CD4-positive, alpha-beta T cell treated with Interferon gamma for 1 hour (primary cell): Measurements from ENCODE around the gene KCNQ1OT1.
"Not testable (repeated sequence)": the region's sequence is repeated elsewhere in the genome, so short reads cannot be mapped to it uniquely, and the experiment has no call there.

ENCODE experiments used
- DNase-seq: peaks from one replicate; pipeline ENCODE4 v3.0.0-alpha.2; 2020

Gene KCNQ1OT1

DNA sequence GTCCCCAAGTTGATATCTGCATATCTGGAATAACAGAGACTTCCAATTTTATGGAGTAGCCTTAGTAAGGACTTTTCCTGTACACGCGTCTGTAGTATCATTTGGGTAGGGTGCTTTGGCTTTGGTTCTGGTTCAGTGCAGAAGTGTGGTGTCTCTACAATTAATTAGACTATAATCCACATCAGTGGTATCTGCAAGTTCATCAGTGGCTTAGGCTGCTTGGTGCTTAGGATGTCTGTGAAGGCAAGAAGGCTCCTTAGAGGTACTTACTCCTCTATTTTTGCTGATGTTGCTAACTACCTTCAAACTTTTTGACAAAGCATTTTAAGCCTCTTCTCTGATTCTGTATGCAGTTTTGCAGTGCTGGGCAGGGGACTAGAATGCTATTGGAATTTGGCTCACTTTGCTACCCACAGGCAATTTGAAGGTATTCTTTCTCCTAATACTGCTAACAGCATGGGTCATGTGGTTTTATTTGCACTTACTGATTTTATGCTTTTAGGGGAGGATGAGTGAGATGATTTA lies 49.4 kb downstream of the KCNQ1OT1 start:
- DNase-seq, result no peak

DNA sequence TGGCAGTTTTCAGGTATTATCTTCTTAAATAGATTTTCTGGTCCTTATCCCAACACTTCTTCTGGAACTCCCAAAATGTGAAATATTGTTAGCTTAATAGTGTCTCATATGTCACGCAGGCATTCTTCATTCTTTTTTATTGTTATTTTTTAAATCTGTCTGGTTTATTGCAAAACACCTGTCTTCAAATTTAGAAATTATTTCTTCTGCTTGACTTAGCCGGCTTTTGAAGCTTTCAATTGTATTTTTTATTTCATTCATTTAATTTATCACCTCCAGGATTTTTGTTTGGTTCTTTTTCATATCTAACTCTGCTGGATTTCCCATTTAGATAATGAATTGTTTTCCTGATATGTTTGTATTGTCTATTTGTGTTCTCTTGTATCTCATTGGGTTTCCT lies 49.9 kb downstream of the KCNQ1OT1 start:
- DNase-seq, result no peak

GRCh38 chr11:2649400-2649799 lies 50.4 kb downstream of the KCNQ1OT1 start:
- DNase-seq, result no peak

DNA sequence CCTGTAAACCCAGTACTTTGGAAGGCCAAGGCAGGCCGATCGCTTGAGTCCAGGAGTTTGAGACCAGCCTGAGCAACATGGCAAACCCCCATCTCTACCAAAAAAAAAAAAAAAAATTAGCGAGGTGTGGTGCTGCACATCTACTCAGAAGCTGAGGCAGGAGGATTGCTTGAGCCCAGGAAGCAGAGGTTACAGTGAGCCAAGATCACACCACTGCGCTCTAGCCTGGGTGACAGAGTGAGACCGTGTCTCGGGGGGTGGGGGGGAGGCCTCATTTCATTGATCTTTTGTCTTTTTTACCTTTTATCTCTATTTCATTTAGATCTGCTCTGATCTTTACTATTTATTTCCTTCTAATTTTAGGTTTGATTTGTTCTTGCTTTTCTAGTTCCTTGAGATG lies 51.8 kb downstream of the KCNQ1OT1 start:
- DNase-seq, result no peak

GRCh38 chr11:2647167-2647566 lies 52.6 kb downstream of the KCNQ1OT1 start:
- DNase-seq, result no peak

DNA sequence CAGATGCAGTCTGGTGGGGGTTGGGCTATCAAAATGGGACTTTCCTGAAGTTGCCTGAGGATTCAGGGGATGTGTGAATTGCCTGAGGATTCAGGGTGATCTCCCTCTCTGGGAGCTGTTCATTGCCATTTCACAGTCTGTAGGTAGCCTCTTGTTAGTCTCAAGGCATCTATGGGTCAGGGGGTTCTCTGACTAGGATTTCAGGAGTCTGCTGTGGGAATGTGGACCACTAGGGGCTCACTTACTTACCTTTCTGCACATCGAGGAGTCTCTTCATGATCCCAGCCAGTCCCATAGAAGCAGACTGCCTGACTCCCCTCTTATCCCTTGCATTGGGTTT lies 54.0 kb downstream of the KCNQ1OT1 start:
- DNase-seq, result no peak

DNA sequence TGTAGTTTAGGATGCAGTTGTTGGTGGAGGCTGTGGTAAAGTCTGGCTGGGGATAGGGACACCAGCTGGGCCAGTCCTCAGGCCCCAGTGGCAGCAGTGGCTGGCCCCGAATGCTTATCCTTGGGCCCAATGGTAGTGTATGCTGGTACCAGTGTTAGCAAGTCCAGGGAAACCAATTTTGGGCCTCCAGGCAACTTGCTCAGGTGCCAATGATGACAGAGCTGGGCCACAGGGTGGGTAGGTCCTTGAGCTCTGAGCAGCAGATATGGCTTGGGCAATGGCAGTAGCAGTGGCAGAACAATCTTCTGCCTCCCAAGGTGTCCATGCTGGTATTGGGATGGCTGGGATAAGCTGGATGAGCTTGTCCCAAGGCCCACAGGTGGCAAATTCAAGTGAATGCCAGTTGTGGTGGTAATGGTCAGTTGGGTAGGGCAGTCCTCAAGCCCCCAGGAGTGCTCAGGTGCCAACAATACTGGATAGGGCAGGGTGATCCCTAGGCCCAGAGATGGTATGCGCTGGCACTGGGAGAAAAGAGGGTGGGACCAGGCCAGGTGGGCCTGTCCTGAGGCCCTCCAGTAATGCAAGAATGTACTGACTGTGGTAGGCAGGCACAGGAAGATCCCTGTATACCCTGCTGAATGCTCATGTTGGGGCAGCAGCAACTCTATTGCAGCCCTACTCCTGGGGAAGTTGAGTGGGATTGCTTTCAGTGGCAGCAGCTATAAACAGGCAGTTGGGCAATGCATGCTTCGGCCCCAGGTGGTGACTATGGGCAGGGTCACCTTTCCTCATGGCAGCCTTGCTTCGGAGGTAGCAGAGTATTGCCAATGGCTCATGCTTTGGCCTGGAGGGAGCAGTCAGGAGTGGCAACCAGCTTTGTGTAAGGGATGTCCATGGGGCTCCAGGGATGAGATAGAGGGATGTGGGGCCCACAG lies 54.7 kb downstream of the KCNQ1OT1 start:
- DNase-seq, result no peak

DNA sequence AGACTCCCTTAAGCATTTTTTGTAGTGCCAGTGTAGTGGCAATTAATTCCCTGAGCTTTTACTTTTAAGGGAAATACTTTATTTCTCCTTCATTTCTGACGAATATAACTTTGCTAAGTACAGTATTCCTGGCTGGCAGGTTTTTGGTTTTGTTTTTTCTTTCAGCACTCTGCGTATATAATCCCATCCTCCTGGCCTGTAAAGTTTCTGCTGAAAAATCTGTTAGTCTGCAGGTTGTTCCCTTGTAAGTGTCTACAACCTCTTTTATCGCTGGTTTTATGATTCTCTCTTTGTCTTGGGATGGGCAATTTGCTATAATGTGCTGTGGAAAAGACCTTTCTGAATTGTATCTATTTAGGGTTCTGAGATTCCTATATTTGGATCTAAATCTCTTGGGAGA lies 56.0 kb downstream of the KCNQ1OT1 start:
- DNase-seq, result no peak

- no peak for DNase-seq
Measured at GRCh38 chr11:2641623-2642022, 58.2 kb downstream of the KCNQ1OT1 start.

DNA sequence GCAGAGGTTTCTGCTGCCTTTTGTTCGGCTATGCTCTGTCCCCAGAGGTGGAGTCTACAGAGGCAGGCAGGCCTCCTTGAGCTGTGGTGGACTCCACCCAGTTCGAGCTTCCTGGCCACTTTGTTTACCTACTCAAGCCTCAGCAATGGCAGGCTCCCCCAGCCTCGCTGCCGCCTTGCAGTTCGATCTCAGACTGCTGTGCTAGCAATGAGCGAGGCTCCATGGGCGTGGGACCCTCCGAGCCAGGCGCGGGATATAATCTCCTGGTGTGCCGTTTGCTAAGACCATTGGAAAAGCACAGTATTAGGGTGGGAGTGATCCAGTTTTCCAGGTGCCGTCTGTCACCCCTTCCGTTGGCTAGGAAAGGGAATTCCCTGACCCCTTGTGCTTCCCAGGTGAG lies 60.0 kb downstream of the KCNQ1OT1 start:
- DNase-seq, result not testable (repeated sequence)

- DNase-seq, result no peak
Measured at GRCh38 chr11:2631161-2631560, 68.6 kb downstream of the KCNQ1OT1 start.

DNA sequence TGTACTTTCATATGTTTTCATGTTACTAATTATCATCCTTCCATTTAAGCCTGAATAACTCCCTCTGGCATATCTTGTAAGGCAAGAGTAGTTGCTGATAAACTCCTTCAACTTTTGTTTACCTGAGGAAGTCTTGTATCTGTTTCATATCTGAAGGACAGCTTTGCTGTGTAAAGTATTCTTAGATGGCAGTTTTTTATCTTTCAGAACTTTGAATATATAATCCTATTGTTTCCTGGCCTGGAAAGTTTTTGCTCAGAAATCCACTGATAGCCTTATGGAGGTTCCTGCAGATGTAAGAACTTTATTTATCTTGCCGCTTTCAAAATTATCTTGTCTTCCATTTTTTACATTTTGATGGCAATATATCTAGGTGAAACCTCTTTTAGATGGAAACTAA lies 69.1 kb downstream of the KCNQ1OT1 start:
- DNase-seq, result no peak

GRCh38 chr11:2625183-2625582 lies 74.6 kb downstream of the KCNQ1OT1 start:
- DNase-seq, result no peak

- DNase-seq, result no peak
Measured at GRCh38 chr11:2621894-2622293, 77.9 kb downstream of the KCNQ1OT1 start.

GRCh38 chr11:2612884-2613571 lies 86.8 kb downstream of the KCNQ1OT1 start:
- no peak for DNase-seq

GRCh38 chr11:2609345-2609744 lies 90.4 kb downstream of the KCNQ1OT1 start:
- no peak for DNase-seq

GRCh38 chr11:2599561-2600189 lies 100.1 kb downstream of the KCNQ1OT1 start:
- DNase-seq, result no peak

DNA sequence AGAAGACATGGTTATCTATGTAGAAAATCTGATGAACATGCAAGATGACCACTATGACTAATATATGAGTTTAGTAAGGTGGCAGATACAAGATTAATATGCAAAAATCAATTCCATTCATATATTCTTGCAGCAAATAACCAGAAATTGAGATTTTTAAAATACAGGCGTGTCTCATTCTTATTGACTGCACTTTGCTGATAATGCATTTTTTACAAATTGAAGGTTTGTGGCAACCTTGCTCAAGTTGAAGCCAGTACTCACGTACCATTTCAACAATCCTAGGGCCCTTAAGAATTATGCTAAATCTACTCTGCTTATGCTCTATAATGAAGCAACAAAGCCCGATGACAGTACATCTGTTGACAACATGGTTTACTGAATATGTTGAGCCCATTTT lies 104.6 kb downstream of the KCNQ1OT1 start:
- no peak for DNase-seq

DNA sequence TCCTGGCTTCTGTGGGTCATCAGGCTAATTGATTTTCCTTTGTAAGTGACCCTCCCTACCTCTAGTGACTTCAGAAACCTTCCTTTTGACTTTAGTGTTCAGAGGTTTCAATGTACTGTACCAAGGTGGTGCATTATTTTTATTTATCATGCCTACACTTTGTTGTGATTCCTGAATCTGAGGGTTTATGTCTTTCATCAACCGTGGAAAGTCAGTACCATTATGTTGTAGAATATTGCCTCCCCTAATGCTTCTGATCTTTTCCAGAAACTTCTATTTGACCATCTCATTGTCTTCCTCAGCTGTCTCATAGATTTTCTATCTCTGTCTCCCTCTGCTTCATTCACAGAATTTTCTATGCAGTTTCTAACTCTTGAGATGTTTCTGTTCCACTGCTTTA lies 105.5 kb downstream of the KCNQ1OT1 start:
- no peak for DNase-seq

DNA sequence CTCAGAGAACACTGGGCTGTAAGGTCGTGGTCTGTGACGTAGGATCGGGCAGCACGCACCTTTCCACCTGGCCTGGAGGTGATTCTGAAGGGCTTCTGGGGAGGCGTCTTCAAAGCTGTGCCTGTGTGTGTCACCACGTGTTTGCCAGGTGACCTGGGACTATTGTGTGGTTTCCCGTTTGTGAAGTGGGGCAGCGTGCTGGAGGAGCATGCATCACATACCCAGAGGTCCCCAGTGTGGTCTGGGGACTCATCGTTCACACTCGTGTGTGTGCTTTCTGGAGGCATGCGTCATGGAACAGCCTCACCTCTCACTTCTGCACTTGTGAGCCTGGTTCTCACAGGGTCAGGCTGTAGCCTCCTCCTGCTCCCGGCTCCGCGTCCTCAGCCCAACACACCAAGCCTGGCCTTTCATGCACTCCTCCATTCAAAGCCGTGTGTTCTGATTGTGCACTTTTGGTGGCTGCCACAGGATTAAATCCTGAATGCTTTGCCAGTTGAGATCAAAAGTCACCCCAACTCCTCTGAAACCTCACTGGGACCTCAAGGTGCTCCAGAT lies 106.3 kb downstream of the KCNQ1OT1 start:
- no peak for DNase-seq

GRCh38 chr11:2592559-2593392 lies 107.0 kb downstream of the KCNQ1OT1 start:
- DNase-seq, result no peak

DNA sequence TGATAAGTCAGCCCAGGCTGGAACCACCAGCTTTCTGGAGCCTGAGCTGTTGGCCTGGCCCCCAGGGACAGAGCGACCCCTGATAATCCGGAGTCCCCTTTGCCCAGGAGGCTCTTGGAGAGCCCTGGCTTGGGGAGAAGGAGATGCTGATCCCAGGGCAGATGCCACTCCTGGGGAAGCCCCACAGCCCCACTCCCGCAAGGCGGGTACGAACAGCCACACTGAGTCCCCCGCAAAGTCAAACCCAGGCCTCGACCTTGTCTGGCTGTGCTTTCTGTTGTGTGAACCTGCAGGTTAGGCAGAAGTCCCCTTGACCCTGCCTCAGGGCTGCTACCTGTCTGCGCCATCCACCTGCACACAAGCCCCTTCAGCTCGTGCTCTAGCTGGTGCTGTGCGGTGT lies 108.0 kb downstream of the KCNQ1OT1 start:
- no peak for DNase-seq
